A549 (cell line): ENCODE results near the gene IGFBP2. TPM values are rescaled to one million over a fixed set of nuclear protein-coding genes. Genes with fewer than 3 reads are reported as not detected.

Experiments used
- ATAC-seq, 2 experiments: fragments of 200-7000 bp in 1 of 2; fragments of >200 bp in 1 of 2; cut with Nextera tagmentation in 1 of 2; cut with Tn5 transposase in 1 of 2; 3 replicates each; pipeline versions ENCODE4 v1.8.0 to v1.9.1; 2018 to 2020; ENCODE audit warnings: mild to moderate bottlenecking in 1 of 2, moderate library complexity in 1 of 2
- CTCF ChIA-PET: fragments of 300-600 bp; sonication (Branson Sonifier 250); formaldehyde crosslinking; extraction: SDS; loops from one replicate; lab custom pipeline; 2021; ENCODE audit warnings: antibody characterized with exemption, inconsistent platforms; lab: Yijun Ruan, JAX
- POLR2A ChIA-PET: fragments of 350-600 bp; formaldehyde crosslinking; extraction: SDS; loops from one replicate; lab custom pipeline; 2021; ENCODE audit warnings: antibody characterized with exemption, inconsistent platforms; lab: Yijun Ruan, JAX
- DNase-seq, 2 experiments: peaks; one replicate each; pipeline versions ENCODE4 v3.0.0 to v3.0.0-alpha.2; 2011 to 2016; ENCODE audit warnings: low read depth in 1 of 2, low spot score in 1 of 2
- FAIRE-seq: peaks from 2 replicates; lab custom pipeline; 2011; peaks lifted over from hg19 to GRCh38; lab: Jason Lieb, UNC
- H3K27ac ChIP-seq, 2 experiments: fragments of >200 bp; sonication (Bioruptor Twin); formaldehyde crosslinking; 3 replicates each; pipeline ENCODE4 v1.5.1; 2016 to 2017
- H3K4me1 ChIP-seq: fragments of >200 bp; sonication (Bioruptor Twin); formaldehyde crosslinking; 3 replicates; pipeline ENCODE4 v1.6.1; 2016
- H3K4me2 ChIP-seq: fragments of >200 bp; sonication (Bioruptor Twin); formaldehyde crosslinking; 3 replicates; pipeline ENCODE4 v1.6.1; 2016
- H3K4me3 ChIP-seq: fragments of >200 bp; sonication (Bioruptor Twin); formaldehyde crosslinking; 3 replicates; pipeline ENCODE4 v1.5.1; 2016
- H3K9me3 ChIP-seq: fragments of >200 bp; sonication (Bioruptor Twin); formaldehyde crosslinking; 3 replicates; pipeline ENCODE4 v1.6.1; 2016
- BHLHE40 ChIP-seq: IDR thresholded peaks from 2 replicates; pipeline ENCODE4 v1.6.1; 2012; ENCODE audit warnings: low read depth, low read length, inconsistent platforms
- CEBPB ChIP-seq, 2 experiments: fragments of >200 bp in 1 of 2; sonication (Bioruptor Twin) in 1 of 2; formaldehyde crosslinking in 1 of 2; IDR thresholded peaks; 2 replicates each; pipeline ENCODE4 v1.6.1; 2012 to 2016
- CHD4 ChIP-seq: fragments of 200-600 bp; sonication (generic); IDR thresholded peaks from 2 replicates; pipeline ENCODE4 v1.6.1; 2016; ENCODE audit warnings: antibody characterized with exemption, mild to moderate bottlenecking, borderline replicate concordance
- EHF ChIP-seq: fragments of 250-450 bp; sonication (Bioruptor Pico); IDR thresholded peaks from 2 replicates; pipeline ENCODE4 v1.5.0; 2020; ENCODE audit warnings: mild to moderate bottlenecking
- EP300 ChIP-seq, 2 experiments: fragments of >200 bp; sonication (Bioruptor Twin); formaldehyde crosslinking; IDR thresholded peaks; 2 replicates in 1 of 2; 3 replicates in 1 of 2; pipeline ENCODE4 v1.6.1; 2016 to 2017
- FOSB ChIP-seq: fragments of 250-450 bp; sonication (Bioruptor Pico); IDR thresholded peaks from 2 replicates; pipeline ENCODE4 v1.5.0; 2020; ENCODE audit warnings: mild to moderate bottlenecking, moderate library complexity
- FOSL2 ChIP-seq, 2 experiments: fragments of 450-650 bp in 1 of 2; fragments of >200 bp in 1 of 2; sonication (Bioruptor Twin) in 1 of 2; formaldehyde crosslinking; IDR thresholded peaks; 2 replicates each; pipeline versions ENCODE4 v1.5.0 to v1.6.1; 2016 to 2020; ENCODE audit warnings: mild to moderate bottlenecking in 1 of 2, moderate library complexity in 1 of 2
- FOXS1 ChIP-seq: fragments of 250-450 bp; sonication (Bioruptor Pico); IDR thresholded peaks from 2 replicates; pipeline ENCODE4 v1.5.0; 2020; ENCODE audit warnings: mild to moderate bottlenecking, moderate library complexity
- HOXB13 ChIP-seq: fragments of 250-450 bp; sonication (Bioruptor Pico); IDR thresholded peaks from 2 replicates; pipeline ENCODE4 v1.5.0; 2020; ENCODE audit warnings: low read depth, mild to moderate bottlenecking, moderate library complexity
- JUN ChIP-seq, 2 experiments: fragments of >200 bp; sonication (Bioruptor Twin); formaldehyde crosslinking; IDR thresholded peaks; 2 replicates in 1 of 2; 3 replicates in 1 of 2; pipeline ENCODE4 v1.6.1; 2016 to 2017
- KDM5A ChIP-seq: fragments of 200-600 bp; sonication (generic); IDR thresholded peaks from 2 replicates; pipeline ENCODE4 v1.6.1; 2016; ENCODE audit warnings: antibody characterized with exemption, mild to moderate bottlenecking
- MAFK ChIP-seq: fragments of 450-650 bp; IDR thresholded peaks from 2 replicates; pipeline ENCODE4 v1.6.1; 2014; ENCODE audit not compliant: partially characterized antibody
- MAZ ChIP-seq: fragments of 150-350 bp; IDR thresholded peaks from 2 replicates; pipeline ENCODE4 v1.6.1; 2014; ENCODE audit warnings: antibody characterized with exemption, low read depth, low read length, borderline replicate concordance
- NR3C1 ChIP-seq: fragments of >200 bp; sonication (Bioruptor Twin); formaldehyde crosslinking; IDR thresholded peaks from 3 replicates; pipeline ENCODE4 v1.6.1; 2017
- PHF8 ChIP-seq: fragments of 200-600 bp; sonication (generic); IDR thresholded peaks from 2 replicates; pipeline ENCODE4 v1.6.1; 2016; ENCODE audit warnings: low read depth, mild to moderate bottlenecking, antibody characterized with exemption, moderate library complexity, borderline replicate concordance
- RAD21 ChIP-seq, 2 experiments: fragments of >200 bp in 1 of 2; sonication (Bioruptor Twin) in 1 of 2; formaldehyde crosslinking in 1 of 2; IDR thresholded peaks in 1 of 2; conservative IDR thresholded peaks in 1 of 2; 2 replicates in 1 of 2; 3 replicates in 1 of 2; pipeline ENCODE4 v1.6.1; 2012 to 2018; ENCODE audit warnings: inconsistent platforms in 1 of 2
- RARB ChIP-seq: fragments of 250-450 bp; sonication (Bioruptor Pico); IDR thresholded peaks from 2 replicates; pipeline ENCODE4 v1.8.0; 2021; ENCODE audit warnings: mild to moderate bottlenecking, moderate library complexity
- RNF2 ChIP-seq: fragments of 200-600 bp; sonication (generic); IDR thresholded peaks from 2 replicates; pipeline ENCODE4 v1.6.1; 2016; ENCODE audit warnings: low read depth, mild to moderate bottlenecking, antibody characterized with exemption, moderate library complexity, borderline replicate concordance
- SMC3 ChIP-seq: fragments of >200 bp; sonication (Bioruptor Twin); formaldehyde crosslinking; IDR thresholded peaks from 3 replicates; pipeline ENCODE4 v1.6.1; 2018; ENCODE audit warnings: inconsistent platforms
- TFCP2L1 ChIP-seq: fragments of 250-450 bp; sonication (Bioruptor Pico); IDR thresholded peaks from 2 replicates; pipeline ENCODE4 v1.5.0; 2021; ENCODE audit warnings: mild to moderate bottlenecking
- ZC3H11A ChIP-seq: fragments of 450-650 bp; IDR thresholded peaks from 2 replicates; pipeline ENCODE4 v1.6.1; 2014; ENCODE audit warnings: antibody characterized with exemption, mild to moderate bottlenecking
- ZNF302 ChIP-seq: fragments of 250-450 bp; sonication (Bioruptor Pico); IDR thresholded peaks from 2 replicates; pipeline ENCODE4 v1.9.0; 2021; ENCODE audit warnings: inconsistent platforms, mild to moderate bottlenecking, moderate library complexity
- WGBS: methylation state at CpG from one replicate; pipeline ENCODE4 v1.1.6; 2017; ENCODE audit errors: missing lambda C conversion rate; 5-methylcytosine and 5-hydroxymethylcytosine counted together
- polyA plus RNA-seq, 4 experiments: library from polyadenylated mRNA; depleted of rRNA in 3 of 4; stranded (reverse); fragments of >200 nt; fragmentation: RNase III in 1 of 4; extraction: RNeasy Plus Mini Kit Qiagen cat#74134 plus additional on column Dnase treatment in 1 of 4; gene quantifications; 2 replicates in 3 of 4; 3 replicates in 1 of 4; pipeline ENCODE4 v1.2.3, GENCODE V29; 2011 to 2017
- TF ChIP-seq, protein P1 (sequence below): fragments of >200 bp; sonication (Bioruptor Twin); formaldehyde crosslinking; IDR thresholded peaks from 2 replicates; pipeline ENCODE4 v1.6.1; 2016
- TF ChIP-seq, protein P2 (sequence below): IDR thresholded peaks from 2 replicates; pipeline ENCODE4 v1.6.1; 2012; ENCODE audit warnings: low read depth, borderline replicate concordance
- TF ChIP-seq, protein P3 (sequence below): IDR thresholded peaks from 2 replicates; pipeline ENCODE4 v1.6.1; 2012

Gene IGFBP2
- polyA plus RNA-seq, 2 of the 4 experiments (the other 2 are of a cell fraction), result 26.1 to 34.9 TPM

DNA sequence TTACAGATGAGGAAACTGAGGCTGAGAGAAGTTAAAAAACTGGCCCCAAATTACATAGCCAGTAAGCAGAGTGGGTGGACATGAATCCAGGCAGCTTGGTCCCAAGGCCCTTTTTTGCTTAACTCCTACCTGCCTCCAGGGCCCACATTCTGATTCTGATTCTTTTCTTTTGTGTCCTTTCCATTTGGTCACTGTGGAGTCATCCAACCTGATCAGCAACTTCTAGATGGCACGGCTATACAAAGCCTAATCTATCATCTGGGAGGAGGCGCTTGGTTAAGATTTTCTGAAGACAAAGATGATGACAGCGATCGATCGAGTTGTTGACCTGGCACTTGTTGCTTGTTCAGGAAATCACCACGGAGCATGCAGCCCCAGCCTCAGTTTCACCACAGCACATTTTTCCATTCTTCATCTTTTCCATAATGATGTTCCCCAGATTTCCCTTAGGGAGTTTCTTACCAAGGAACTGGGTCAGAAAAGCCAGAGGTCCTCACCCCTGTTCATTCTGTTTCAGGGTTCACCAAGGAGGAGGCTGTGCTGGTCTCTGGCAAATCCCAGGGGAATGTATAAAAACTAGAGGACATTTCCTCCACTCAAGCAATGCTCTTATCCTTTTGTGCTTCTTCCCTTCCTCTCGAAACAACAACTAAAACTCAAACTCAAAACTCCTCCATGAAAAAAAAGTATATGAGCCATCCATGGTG, 6.9 kb upstream of the IGFBP2 start:
- POLR2A ChIA-PET, result no interaction called here
- no peak for TF ChIP-seq RAD21 (conservative IDR thresholded peaks at IDR 0.05 in 1 of 2, IDR thresholded peaks at IDR 0.05 in 1 of 2)
- H3K4me2 ChIP-seq, result no peak overlapping the region
- H3K27ac ChIP-seq, result no peak overlapping the region
- H3K4me1 ChIP-seq, result no peaks in the 10 kb centered on the region
- ATAC-seq, result no peak
- H3K9me3 ChIP-seq, result no peaks in the 10 kb centered on the region
- no peak for FAIRE-seq
- no peak overlapping the region for H3K4me3 ChIP-seq
- CTCF ChIA-PET, result no interaction called here
- 65% methylated on average over 7 of the region's 7 CpGs for WGBS
- DNase-seq, result no peak

DNA sequence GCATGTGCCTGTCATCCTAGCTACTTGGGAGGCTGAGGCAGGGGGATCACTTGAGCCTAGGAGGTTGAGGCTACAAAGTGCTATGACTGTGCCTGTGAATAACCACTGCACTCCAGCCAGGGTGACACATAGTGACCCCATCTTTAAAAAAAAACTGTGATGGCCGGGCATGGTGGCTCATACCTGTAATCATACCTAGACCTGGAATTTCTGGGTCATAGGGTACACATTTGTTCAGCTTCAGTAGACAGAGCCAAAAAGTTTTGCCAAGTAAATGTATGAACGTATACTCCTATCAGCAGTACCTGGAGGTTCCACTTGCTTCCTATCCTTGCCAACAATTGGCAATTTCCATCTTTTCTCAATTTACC, 6.4 kb upstream of the IGFBP2 start:
- H3K27ac ChIP-seq, result no peak overlapping the region
- H3K4me3 ChIP-seq, result no peak overlapping the region
- CTCF ChIA-PET, result no interaction called here
- FAIRE-seq, result no peak
- no peak for DNase-seq
- POLR2A ChIA-PET, result no interaction called here
- 72% methylated on average over 2 of the region's 2 CpGs for WGBS
- no peak for TF ChIP-seq CHD4
- TF ChIP-seq PHF8, result no peak
- no peak for TF ChIP-seq FOSB (CRISPR knock-in tag)
- no peak for TF ChIP-seq MAZ
- TF ChIP-seq SMC3, result no peak
- no peak for TF ChIP-seq TFCP2L1 (CRISPR knock-in tag)
- TF ChIP-seq, protein P1, sequence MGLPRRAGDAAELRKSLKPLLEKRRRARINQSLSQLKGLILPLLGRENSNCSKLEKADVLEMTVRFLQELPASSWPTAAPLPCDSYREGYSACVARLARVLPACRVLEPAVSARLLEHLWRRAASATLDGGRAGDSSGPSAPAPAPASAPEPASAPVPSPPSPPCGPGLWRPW, result no peak
- no peak for TF ChIP-seq FOXS1 (CRISPR knock-in tag)
- no peak for TF ChIP-seq KDM5A
- TF ChIP-seq RARB (CRISPR knock-in tag), result no peak
- no peak for TF ChIP-seq BHLHE40
- TF ChIP-seq, protein P2, sequence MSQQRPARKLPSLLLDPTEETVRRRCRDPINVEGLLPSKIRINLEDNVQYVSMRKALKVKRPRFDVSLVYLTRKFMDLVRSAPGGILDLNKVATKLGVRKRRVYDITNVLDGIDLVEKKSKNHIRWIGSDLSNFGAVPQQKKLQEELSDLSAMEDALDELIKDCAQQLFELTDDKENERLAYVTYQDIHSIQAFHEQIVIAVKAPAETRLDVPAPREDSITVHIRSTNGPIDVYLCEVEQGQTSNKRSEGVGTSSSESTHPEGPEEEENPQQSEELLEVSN, result no peak
- TF ChIP-seq FOSL2 (IDR thresholded peaks at IDR 0.05), result no peak
- TF ChIP-seq FOSL2 (CRISPR knock-in tag; IDR thresholded peaks at IDR 0.05), result no peak
- no peak for TF ChIP-seq ZNF302 (CRISPR knock-in tag)
- no peak for TF ChIP-seq MAFK
- no peak for TF ChIP-seq ZC3H11A
- TF ChIP-seq EHF (CRISPR knock-in tag), result no peak
- no peak for TF ChIP-seq NR3C1
- no peak for TF ChIP-seq HOXB13
- no peaks in the 10 kb centered on the region for H3K4me1 ChIP-seq
- no peaks in the 10 kb centered on the region for H3K9me3 ChIP-seq
- 0 out of 6 replicates have a peak, but pooled peaks of 1 of the 2 experiments have one; percentile 33 for ATAC-seq
- no peak overlapping the region for H3K4me2 ChIP-seq

DNA sequence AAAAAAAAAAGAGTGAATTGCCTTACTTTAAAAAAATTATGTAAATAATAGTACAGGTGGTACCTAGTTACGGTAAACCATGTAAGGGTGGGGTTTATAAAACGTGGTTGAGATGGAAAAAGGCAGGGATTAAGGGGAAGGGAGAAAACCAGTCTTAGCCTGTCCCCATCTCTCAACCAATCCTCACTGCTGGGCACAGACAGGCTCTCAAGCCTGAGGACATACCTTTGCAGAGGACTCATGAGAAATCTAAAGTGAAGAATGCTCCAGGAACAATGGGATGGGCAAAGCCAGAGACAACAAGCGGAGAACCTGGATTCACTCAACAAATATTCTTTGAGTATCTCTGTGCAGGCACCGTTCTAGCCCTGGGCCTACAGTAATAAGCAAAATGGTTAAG, 3.4 kb upstream of the IGFBP2 start:
- WGBS, result 67% methylated on average over 4 of the region's 4 CpGs
- Histone ChIP-seq H3K9me3 (no peaks in the 10 kb centered on the region), H3K4me2 (no peak overlapping the region), H3K27ac (no peak overlapping the region), H3K4me3 (no peak overlapping the region), H3K4me1 (peaks cover 12% of the 10 kb centered on the region; the same call in 2 of the 3 replicates)
- FAIRE-seq, result no peak
- CTCF ChIA-PET, result interaction anchor here (1.3 kb wide), 1 partner anchor 112 kb away, joined by 3 read pairs; no protein-coding TSS in a partner anchor
- POLR2A ChIA-PET, result interaction anchor here (0.7 kb wide), 1 partner anchor 45 kb away, joined by 3 read pairs; no protein-coding TSS in a partner anchor
- TF ChIP-seq PHF8, result no peak
- TF ChIP-seq CEBPB (IDR thresholded peaks at IDR 0.05), result no peak
- TF ChIP-seq FOXS1 (CRISPR knock-in tag), result no peak
- TF ChIP-seq RNF2, result no peak
- TF ChIP-seq MAZ, result no peak
- TF ChIP-seq, protein P3, sequence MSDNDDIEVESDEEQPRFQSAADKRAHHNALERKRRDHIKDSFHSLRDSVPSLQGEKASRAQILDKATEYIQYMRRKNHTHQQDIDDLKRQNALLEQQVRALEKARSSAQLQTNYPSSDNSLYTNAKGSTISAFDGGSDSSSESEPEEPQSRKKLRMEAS, result no peak
- no peak for TF ChIP-seq JUN (IDR thresholded peaks at IDR 0.05)
- TF ChIP-seq, protein P1, result no peak
- no peak for TF ChIP-seq EP300 (IDR thresholded peaks at IDR 0.05)
- no peak for TF ChIP-seq HOXB13
- no peak for ATAC-seq
- DNase-seq, result no peak
